ENCODE results near the gene DNAH14.

DNA sequence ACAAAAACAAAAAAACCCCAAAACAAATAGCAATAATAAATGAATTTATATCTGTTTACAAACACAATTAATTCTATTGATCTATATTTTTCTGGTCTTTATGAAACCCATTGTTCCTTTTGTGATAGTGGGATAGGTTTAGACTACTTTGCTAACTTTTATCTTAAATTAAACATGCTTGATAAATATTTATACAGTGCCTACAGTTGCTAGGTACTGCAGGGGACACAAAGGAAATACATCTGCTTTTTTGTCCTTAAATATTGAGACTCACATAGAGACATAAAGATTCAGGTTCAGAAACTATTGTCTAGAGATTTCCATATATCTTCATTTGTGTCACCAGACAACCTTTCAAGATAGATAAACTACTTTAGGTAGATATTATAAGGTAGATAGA lies 8.5 kb upstream of the DNAH14 start:
- TF ChIP-seq, protein P1, sequence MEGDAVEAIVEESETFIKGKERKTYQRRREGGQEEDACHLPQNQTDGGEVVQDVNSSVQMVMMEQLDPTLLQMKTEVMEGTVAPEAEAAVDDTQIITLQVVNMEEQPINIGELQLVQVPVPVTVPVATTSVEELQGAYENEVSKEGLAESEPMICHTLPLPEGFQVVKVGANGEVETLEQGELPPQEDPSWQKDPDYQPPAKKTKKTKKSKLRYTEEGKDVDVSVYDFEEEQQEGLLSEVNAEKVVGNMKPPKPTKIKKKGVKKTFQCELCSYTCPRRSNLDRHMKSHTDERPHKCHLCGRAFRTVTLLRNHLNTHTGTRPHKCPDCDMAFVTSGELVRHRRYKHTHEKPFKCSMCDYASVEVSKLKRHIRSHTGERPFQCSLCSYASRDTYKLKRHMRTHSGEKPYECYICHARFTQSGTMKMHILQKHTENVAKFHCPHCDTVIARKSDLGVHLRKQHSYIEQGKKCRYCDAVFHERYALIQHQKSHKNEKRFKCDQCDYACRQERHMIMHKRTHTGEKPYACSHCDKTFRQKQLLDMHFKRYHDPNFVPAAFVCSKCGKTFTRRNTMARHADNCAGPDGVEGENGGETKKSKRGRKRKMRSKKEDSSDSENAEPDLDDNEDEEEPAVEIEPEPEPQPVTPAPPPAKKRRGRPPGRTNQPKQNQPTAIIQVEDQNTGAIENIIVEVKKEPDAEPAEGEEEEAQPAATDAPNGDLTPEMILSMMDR (IDR thresholded peaks at IDR 0.05) = no peak
- TF ChIP-seq POLR2A (IDR thresholded peaks at IDR 0.05) = no peak
